Panc1 (cell line): ENCODE measurements around the gene SF3A2.

Source experiments
- POLR2AphosphoS5 ChIP-seq: IDR thresholded peaks from 2 replicates; pipeline ENCODE4 v1.6.1; 2012; ENCODE audit warnings: mild to moderate bottlenecking, low read depth, low read length, moderate library complexity
- SIN3A ChIP-seq: IDR thresholded peaks from 2 replicates; pipeline ENCODE4 v1.6.1; 2012; ENCODE audit warnings: low read depth, mild to moderate bottlenecking, low read length, moderate library complexity, borderline replicate concordance; ENCODE audit not compliant: insufficient read depth
- TCF7L2 ChIP-seq: IDR thresholded peaks from 2 replicates; pipeline ENCODE4 v1.6.1; 2011; ENCODE audit warnings: mild to moderate bottlenecking, low read depth, low read length, inconsistent platforms

DNA sequence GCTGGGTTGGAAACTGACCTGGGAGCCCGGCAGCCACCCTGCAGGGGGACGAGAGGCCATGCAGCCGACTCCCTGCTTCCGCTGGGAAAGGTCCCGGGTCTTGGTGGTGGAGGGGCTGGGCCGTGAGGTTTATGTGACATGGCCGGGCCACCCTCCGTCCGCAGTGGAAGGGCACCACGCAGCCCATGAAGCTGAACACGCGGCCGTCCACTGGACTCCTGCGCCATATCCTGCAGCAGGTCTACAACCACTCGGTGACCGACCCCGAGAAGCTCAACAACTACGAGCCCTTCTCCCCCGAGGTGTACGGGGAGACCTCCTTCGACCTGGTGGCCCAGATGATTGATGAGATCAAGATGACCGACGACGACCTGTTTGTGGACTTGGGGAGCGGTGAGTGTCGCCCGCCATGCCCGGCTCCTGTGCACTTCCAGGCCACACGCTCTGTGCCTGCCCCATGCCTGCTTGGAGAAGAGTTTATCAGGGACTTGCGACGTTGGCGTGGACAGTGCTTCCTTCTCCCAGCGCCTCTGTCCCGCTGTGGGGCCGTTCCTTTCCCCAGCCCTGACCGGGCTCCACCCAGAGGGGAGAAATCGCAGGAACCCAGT, 45.7 kb upstream of the SF3A2 start:
- TF ChIP-seq TCF7L2, result no peak
- TF ChIP-seq SIN3A, result no peak
- no peak for TF ChIP-seq POLR2AphosphoS5
